ENCODE results near the gene ITPKA.

The ITPKA gene

GRCh38 chr15:41546851-41547786, 53.4 kb downstream of the ITPKA start:
- no peaks in the 10 kb centered on the region for H3K27me3 ChIP-seq (ENCODE audit: insufficient read depth, low read length)
- no peak overlapping the region for H3K27ac ChIP-seq (ENCODE audit: low read length)
- no peak overlapping the region for H3K4me3 ChIP-seq (ENCODE audit: low read length)
- H3K9ac ChIP-seq (ENCODE audit: low read depth, low read length) = no peak overlapping the region
- no peaks in the 10 kb centered on the region for H3K36me3 ChIP-seq (ENCODE audit: insufficient read depth, low read depth, low read length)
- no peaks in the 10 kb centered on the region for H3K9me3 ChIP-seq (ENCODE audit: insufficient read depth, low read depth, low read length)
- H3K4me1 ChIP-seq (ENCODE audit: insufficient read depth, low read length) = no peaks in the 10 kb centered on the region

GRCh38 chr15:41550066-41550775, 56.5 kb downstream of the ITPKA start:
- Histone ChIP-seq H3K36me3 (ENCODE audit: insufficient read depth, low read depth, low read length) (no peaks in the 10 kb centered on the region), H3K27ac (ENCODE audit: low read length) (no peak overlapping the region), H3K4me3 (ENCODE audit: low read length) (no peak overlapping the region), H3K4me1 (ENCODE audit: insufficient read depth, low read length) (no peaks in the 10 kb centered on the region), H3K9ac (ENCODE audit: low read depth, low read length) (no peak overlapping the region), H3K27me3 (ENCODE audit: insufficient read depth, low read length) (no peaks in the 10 kb centered on the region), H3K9me3 (ENCODE audit: insufficient read depth, low read depth, low read length) (no peaks in the 10 kb centered on the region)

Measured in iPS-20b (cell line).